ENCODE measurements around the gene B3GALT5. TPM values are rescaled to one million over a fixed set of nuclear protein-coding genes. Genes with fewer than 3 reads are reported as not detected.

The B3GALT5 gene
- total and polyA plus RNA-seq, 2 of the 4 experiments (the other 2 are of a cell fraction): 0.05 to 0.18 TPM

GRCh38 chr21:39654951-39655350 lies 42.2 kb downstream of the B3GALT5 start:
- Histone ChIP-seq H2BK120ac (ENCODE audit: low read depth, low read length) (no peak overlapping the region), H3K56ac (ENCODE audit: extremely low read depth, insufficient read depth, low read length) (no peak overlapping the region), H2AFZ (replicated peaks; ENCODE audit: low read length, poor library complexity) (no peak overlapping the region), H2BK20ac (ENCODE audit: low read depth, low read length) (no peak overlapping the region), H3K14ac (replicated peaks; ENCODE audit: low read depth, low read length) (no peak overlapping the region), H3K4ac (ENCODE audit: low read depth, low read length) (no peak overlapping the region), H3K79me1 (ENCODE audit: low read depth in 1 of 2, low read length in 2 of 2) (no peaks in the 10 kb centered on the region), H3K9me1 (ENCODE audit: insufficient read depth, low read length) (no peaks in the 10 kb centered on the region), H3K9ac (ENCODE audit: low read depth, low read length) (no peak overlapping the region), H3K4me3 (ENCODE audit: insufficient read depth, low read depth, low read length) (no peak overlapping the region), H2BK5ac (ENCODE audit: low read depth, low read length, poor library complexity, severe bottlenecking) (no peak overlapping the region), H3K4me1 (ENCODE audit: control insufficient read depth, insufficient read depth, low read length) (no peaks in the 10 kb centered on the region), H2BK15ac (ENCODE audit: low read depth, low read length) (no peak overlapping the region), H4K8ac (ENCODE audit: low read depth in 2 of 2, low read length in 2 of 2) (no peak overlapping the region), H3K27ac (ENCODE audit: insufficient read depth, low read length) (no peak overlapping the region), H3K18ac (ENCODE audit: low read depth, low read length) (no peak overlapping the region), H4K5ac (ENCODE audit: low read depth, low read length) (no peak overlapping the region), H2AK5ac (ENCODE audit: low read depth, low read length) (no peak overlapping the region), H3K23ac (ENCODE audit: low read depth, low read length) (no peak overlapping the region), H4K20me1 (ENCODE audit: insufficient read depth, low read length) (no peaks in the 10 kb centered on the region), H3K4me2 (ENCODE audit: low read depth, low read length) (no peak overlapping the region), H3K9me3 (ENCODE audit: control insufficient read depth, insufficient read depth, low read length) (peaks cover 5% of the 10 kb centered on the region), H4K91ac (ENCODE audit: insufficient read depth, low read depth, low read length) (no peak overlapping the region), H3K27me3 (ENCODE audit: control insufficient read depth, insufficient read depth, low read length) (no peaks in the 10 kb centered on the region), H3K36me3 (ENCODE audit: control insufficient read depth, insufficient read depth, low read length) (no peaks in the 10 kb centered on the region), H2AK9ac (replicated peaks; ENCODE audit: low read depth, low read length, poor library complexity) (no peak overlapping the region)
- 33% methylated on average over 1 of the region's 3 CpGs; no CpG with 5 or more reads in 1 of the 2 experiments for WGBS, 2 experiments (ENCODE audit: extremely low coverage in 2 of 2, insufficient read length in 1 of 2)
- intact Hi-C loops (cut with micrococcal nuclease) (no loop called here), in situ Hi-C loops (cut with MboI; ENCODE audit: low sequenced_read_pairs) (no loop called here), dilution Hi-C loops (cut with HindIII; ENCODE audit: low sequenced_read_pairs, unreplicated experiment) (no loop called here)
- TF ChIP-seq MAZ (IDR thresholded peaks at IDR 0.05; ENCODE audit: borderline replicate concordance, low read depth, low read length): no peak
- no peak for TF ChIP-seq RAD21 (IDR thresholded peaks at IDR 0.05; ENCODE audit: low read length)
- TF ChIP-seq USF2 (IDR thresholded peaks at IDR 0.05; ENCODE audit: low read depth, low read length): no peak
- no peak for TF ChIP-seq CEBPB (IDR thresholded peaks at IDR 0.05; ENCODE audit: low read depth, low read length)
- TF ChIP-seq RFX5 (IDR thresholded peaks at IDR 0.05; ENCODE audit: low read depth, low read length): no peak
- TF ChIP-seq NFE2L2 (IDR thresholded peaks at IDR 0.05; ENCODE audit: low read depth, low read length): no peak
- no peak for TF ChIP-seq FOS (IDR thresholded peaks at IDR 0.05; ENCODE audit: low read depth, low read length)
- no peak for TF ChIP-seq SMC3 (IDR thresholded peaks at IDR 0.05; ENCODE audit: low read depth, low read length)
- no peak for TF ChIP-seq POLR2A (IDR thresholded peaks at IDR 0.05; ENCODE audit: low read depth, low read length)
- TF ChIP-seq MXI1 (IDR thresholded peaks at IDR 0.05; ENCODE audit: borderline replicate concordance, low read depth, low read length): no peak
- TF ChIP-seq BHLHE40 (IDR thresholded peaks at IDR 0.05; ENCODE audit: low read depth, low read length): no peak
- no peak for TF ChIP-seq MAFK (IDR thresholded peaks at IDR 0.05; ENCODE audit: low read depth, low read length)
- no peak for TF ChIP-seq CTCF (conservative IDR thresholded peaks at IDR 0.05; ENCODE audit: low read depth, low read length)
- CTCF ChIA-PET: interaction anchor here (0.6 kb wide), 1 partner anchor 185 kb away, joined by 5 read pairs; no protein-coding TSS in a partner anchor
- BruUV-seq (replicated peaks): no TSS peak
- POLR2A ChIA-PET (ENCODE audit: unreplicated experiment): no interaction called here
- no peak for DNase-seq
- ATAC-seq (ENCODE audit: low read depth): no peak
